Measurements from ENCODE around the gene TMC8.
A peak's percentile ranks its signal among the peaks of the same experiment; 100 is the strongest.
"Not testable (repeated sequence)": the region's sequence is repeated elsewhere in the genome, so short reads cannot be mapped to it uniquely, and the experiment has no call there.

The TMC8 gene

GRCh38 chr17:78164748-78165607 is 34.4 kb downstream of the TMC8 start:
- FAIRE-seq = no peak

GRCh38 chr17:78166416-78166815 is 35.8 kb downstream of the TMC8 start:
- FAIRE-seq = no peak

GRCh38 chr17:78168242-78168902 is 37.8 kb downstream of the TMC8 start, which contains the start of gene SYNGR2:
Gene SYNGR2, plus strand, starts transcription at chr17:78168581. Its CDS starts 36 bp downstream, at chr17:78168617.
- no peak for FAIRE-seq

- no peak for FAIRE-seq
Measured at GRCh38 chr17:78168903-78169793, 38.6 kb downstream of the TMC8 start.

GRCh38 chr17:78170692-78171590 is 40.4 kb downstream of the TMC8 start:
- FAIRE-seq = no peak

- FAIRE-seq = not testable (repeated sequence)
Measured at GRCh38 chr17:78171591-78172248, 41.1 kb downstream of the TMC8 start.

- FAIRE-seq = peak; percentile 19
Measured at GRCh38 chr17:78172249-78173051, 41.9 kb downstream of the TMC8 start.

- FAIRE-seq = no peak
Measured at GRCh38 chr17:78173097-78173715, 42.6 kb downstream of the TMC8 start.

- no peak for FAIRE-seq
Measured at GRCh38 chr17:78174346-78174869, 43.8 kb downstream of the TMC8 start.

GRCh38 chr17:78174870-78175642 is 44.5 kb downstream of the TMC8 start:
- peak; percentile 42 for FAIRE-seq

GRCh38 chr17:78175643-78175981 is 45.0 kb downstream of the TMC8 start:
- FAIRE-seq = no peak

GRCh38 chr17:78176548-78177025 is 46.0 kb downstream of the TMC8 start:
- no peak for FAIRE-seq

GRCh38 chr17:78179372-78179771 is 48.8 kb downstream of the TMC8 start:
- no peak for FAIRE-seq

- FAIRE-seq = no peak
Measured at GRCh38 chr17:78180083-78180482, 49.5 kb downstream of the TMC8 start.

GRCh38 chr17:78180508-78180907 is 49.9 kb downstream of the TMC8 start:
- FAIRE-seq = no peak

- FAIRE-seq = no peak
Measured at GRCh38 chr17:78182504-78182903, 51.9 kb downstream of the TMC8 start.

GRCh38 chr17:78183916-78184315 is 53.3 kb downstream of the TMC8 start:
- no peak for FAIRE-seq

- no peak for FAIRE-seq
Measured at GRCh38 chr17:78184351-78184750, 53.8 kb downstream of the TMC8 start.

GRCh38 chr17:78184868-78185267 is 54.3 kb downstream of the TMC8 start:
- FAIRE-seq = no peak

Measured in G401.6 (cell line).